GM19452 (cell line): ENCODE data around the gene BCO1.

Experiments used
- ATAC-seq: cut with Tn5 transposase; IDR thresholded peaks from one replicate; pipeline ENCODE4 v1.9.1; 2021; ENCODE audit not compliant: unreplicated experiment

Gene BCO1

GRCh38 chr16:81314603-81315270, 76.2 kb downstream of the BCO1 start, which contains the start of gene GAN:
Gene GAN (plus strand): TSS chr16:81314962. CDS start chr16:81315114, 152 bp downstream.
- ATAC-seq = peak; percentile 87

DNA sequence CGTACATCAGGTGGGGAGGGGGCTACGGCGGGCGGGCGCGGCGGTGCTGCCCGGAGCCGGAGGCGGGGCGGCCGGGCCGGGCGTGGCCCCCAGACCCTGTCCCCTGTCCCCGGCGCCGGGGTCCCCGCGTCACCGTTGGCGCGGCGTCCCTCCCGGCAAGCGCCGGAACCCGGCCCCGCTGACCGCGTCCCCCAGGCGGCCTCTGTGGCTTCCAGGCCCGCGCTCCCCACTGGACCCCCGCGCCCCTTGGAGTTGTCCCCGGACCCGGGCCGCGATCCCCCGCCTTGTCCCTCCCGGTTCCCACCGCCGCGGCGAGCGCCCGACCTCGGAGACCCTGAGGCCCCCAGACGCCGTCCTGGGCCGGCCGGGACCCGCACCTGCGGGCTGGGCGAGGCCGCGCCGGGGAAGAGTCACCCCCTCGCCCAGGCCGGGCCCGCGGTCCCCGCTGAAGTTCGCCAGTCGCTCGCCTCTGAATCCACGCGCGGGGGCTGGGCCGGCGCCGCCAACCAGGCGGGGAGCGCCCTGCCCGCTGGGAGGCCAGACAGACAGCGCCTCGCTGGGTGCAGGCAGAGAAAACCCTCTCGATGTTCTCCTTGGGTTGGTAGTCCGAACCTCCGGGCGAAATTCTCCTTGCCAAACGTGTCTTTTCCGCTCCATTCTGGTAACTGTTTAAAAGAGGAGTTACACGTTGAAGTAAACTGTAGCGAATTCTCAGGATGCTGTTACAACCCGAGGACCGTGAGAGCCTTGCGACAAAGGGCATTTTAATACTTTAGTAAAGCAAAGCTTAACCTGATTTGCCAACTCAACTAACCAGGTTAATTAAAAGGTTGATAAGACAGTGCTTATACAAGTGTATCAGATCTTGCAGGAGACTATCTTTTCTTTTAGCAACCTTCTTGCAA, 77.0 kb downstream of the BCO1 start:
- ATAC-seq = peak; percentile 28

- ATAC-seq = no peak
These were observed 77.6 kb downstream of the BCO1 start for GRCh38 chr16:81316176-81316496.

- ATAC-seq = no peak
These were observed 80.2 kb downstream of the BCO1 start for GRCh38 chr16:81318711-81319110.

GRCh38 chr16:81319221-81319912, 80.9 kb downstream of the BCO1 start:
- no peak for ATAC-seq

- ATAC-seq = no peak
These were observed 82.5 kb downstream of the BCO1 start for GRCh38 chr16:81321039-81321438.

GRCh38 chr16:81321536-81321935, 83.0 kb downstream of the BCO1 start:
- no peak for ATAC-seq

GRCh38 chr16:81324808-81325207, 86.3 kb downstream of the BCO1 start:
- ATAC-seq = no peak

- ATAC-seq = no peak
These were observed 88.5 kb downstream of the BCO1 start for GRCh38 chr16:81327011-81327410.

DNA sequence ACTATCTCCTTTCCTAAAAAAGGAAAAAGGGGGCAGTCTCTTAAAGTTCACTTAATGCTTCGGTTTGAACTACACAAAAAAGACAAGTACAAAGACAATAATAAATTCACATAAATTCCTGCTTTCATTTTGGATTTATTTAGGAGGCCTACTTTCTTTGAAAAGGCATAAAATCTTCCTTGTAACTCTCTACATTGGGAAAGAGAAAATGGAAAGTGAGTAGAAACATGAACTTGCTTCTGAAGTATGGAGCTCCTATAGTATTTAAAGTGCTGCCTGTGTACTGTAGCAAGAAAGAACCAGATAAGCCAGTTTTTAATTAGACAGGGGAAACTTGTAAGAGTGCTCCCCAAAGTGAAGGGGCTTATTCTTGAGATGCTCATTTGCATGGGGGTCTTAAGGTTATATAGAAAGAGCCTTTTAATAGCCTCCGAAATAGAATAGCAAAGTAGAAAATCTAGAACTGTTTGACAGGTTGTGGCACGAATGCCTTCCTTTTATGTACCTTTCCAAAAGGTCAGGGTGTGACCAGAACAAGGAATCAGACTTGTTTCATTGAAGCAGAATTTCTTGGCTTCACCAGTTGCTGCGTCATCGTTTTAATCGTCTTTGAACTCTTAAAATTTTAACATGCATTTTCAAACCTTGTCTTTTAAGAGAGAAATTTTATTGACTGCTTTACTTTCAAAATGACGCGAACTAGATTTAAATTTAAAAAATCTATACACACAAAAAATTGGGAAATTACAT, 89.1 kb downstream of the BCO1 start:
- ATAC-seq = no peak

DNA sequence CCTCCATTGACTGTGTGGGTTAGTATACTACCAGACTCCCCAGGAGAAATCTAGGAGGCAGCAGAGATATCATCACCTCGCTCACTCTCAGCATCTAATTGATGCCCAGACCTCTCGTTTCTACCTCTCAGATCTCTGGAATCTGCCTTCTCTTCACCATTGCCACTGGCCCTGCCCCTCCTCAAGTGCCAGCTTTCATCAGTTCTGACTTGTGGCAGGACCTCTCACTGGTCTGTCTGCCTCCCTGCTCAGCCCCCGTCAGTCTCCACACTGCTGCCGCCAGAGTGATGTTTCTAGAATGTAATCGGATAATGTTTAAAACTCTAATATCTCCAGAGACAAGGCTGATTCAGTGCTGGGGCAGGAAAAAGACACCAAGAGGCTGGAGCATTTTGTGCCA, 91.5 kb downstream of the BCO1 start:
- ATAC-seq = no peak

- no peak for ATAC-seq
These were observed 94.9 kb downstream of the BCO1 start for GRCh38 chr16:81333356-81333755.

DNA sequence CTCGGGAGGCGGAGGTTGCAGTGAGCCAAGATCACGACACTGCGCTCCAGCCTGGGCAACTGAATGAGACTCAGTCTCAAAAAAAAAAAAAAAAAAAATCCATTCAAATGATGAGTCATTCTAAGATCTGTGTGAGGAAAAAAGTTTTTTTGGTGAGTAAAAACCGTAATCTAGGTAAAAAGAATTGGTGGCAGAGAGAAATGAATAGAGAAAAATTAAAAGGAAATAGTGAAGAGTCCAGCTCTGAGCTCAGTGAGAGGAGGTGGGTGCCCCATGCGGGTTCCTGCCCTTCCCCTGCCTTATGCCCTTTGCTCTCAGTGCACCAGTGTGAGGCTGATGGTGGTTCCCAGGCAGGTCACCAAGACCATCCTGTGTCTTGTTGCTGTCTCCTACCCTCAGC, 97.2 kb downstream of the BCO1 start:
- ATAC-seq = no peak

GRCh38 chr16:81337097-81337496, 98.6 kb downstream of the BCO1 start:
- ATAC-seq = no peak
